Measurements from ENCODE around the gene USP21. TPM values are rescaled to one million over a fixed set of nuclear protein-coding genes. Genes with fewer than 3 reads are reported as not detected.
A peak's percentile ranks its signal among the peaks of the same experiment; 100 is the strongest.

The USP21 gene
- total and polyA plus RNA-seq, 2 of the 8 experiments (the other 6 are each of a cell fraction or from before 2014, with no cell fraction given), result 23.9 to 36.3 TPM

- no peak for TF ChIP-seq CHD7 (IDR thresholded peaks at IDR 0.05; ENCODE audit: insufficient replicate concordance, low read length)
- TF ChIP-seq CHD2 (IDR thresholded peaks at IDR 0.05; ENCODE audit: low read length), result 0 out of 2 replicates have a peak, but pooled peaks have one; percentile 39
- TF ChIP-seq POLR2AphosphoS5 (IDR thresholded peaks at IDR 0.05; ENCODE audit: low read depth, low read length), result peak; percentile 92
- TF ChIP-seq SUZ12 (IDR thresholded peaks at IDR 0.05; ENCODE audit: low read length), result no peak
- TF ChIP-seq TBP (IDR thresholded peaks at IDR 0.05; ENCODE audit: low read depth, low read length), result peak; percentile 94
- no peak for TF ChIP-seq RFX5 (IDR thresholded peaks at IDR 0.05; ENCODE audit: borderline replicate concordance, low read depth, low read length)
- TF ChIP-seq SIRT6 (IDR thresholded peaks at IDR 0.05; ENCODE audit: low read length), result no peak
- peak; percentile 94 for TF ChIP-seq TAF7 (optimal IDR thresholded peaks at IDR 0.05; ENCODE audit: borderline replicate concordance, low read depth, low read length)
- TF ChIP-seq MAX (IDR thresholded peaks at IDR 0.05), result peak; percentile 27; the same call in 1 of the 2 replicates
- peak; percentile 18; the same call in 1 of the 2 replicates for TF ChIP-seq BRCA1 (IDR thresholded peaks at IDR 0.05; ENCODE audit: low read depth, low read length)
Measured at GRCh38 chr1:161201836-161202712, 42.8 kb downstream of the USP21 start, which contains the start of gene NDUFS2 (continued).
